MM.1S (cell line): ENCODE results near the gene ZNF507.

Experiments used
- DNase-seq: peaks from one replicate; pipeline ENCODE4 v3.0.0-alpha.2; 2015
- H2AFZ ChIP-seq: fragments of 300-600 bp; sonication (generic); 2 replicates; pipeline ENCODE4 v1.6.0; 2016; ENCODE audit warnings: antibody characterized with exemption, low read length
- H3F3A ChIP-seq: fragments of 300-600 bp; sonication (generic); 2 replicates; pipeline ENCODE4 v1.6.1; 2016; ENCODE audit warnings: mild to moderate bottlenecking, antibody characterized with exemption, low read length, moderate library complexity, mixed read lengths; ENCODE audit not compliant: insufficient read depth
- H3K27ac ChIP-seq: fragments of 300-600 bp; sonication (generic); 2 replicates; pipeline ENCODE4 v1.5.1; 2016; ENCODE audit warnings: mild to moderate bottlenecking, low read length
- H3K27me3 ChIP-seq: fragments of 300-600 bp; sonication (generic); replicated peaks from 2 replicates; pipeline ENCODE4 v1.6.0; 2016; ENCODE audit warnings: low read length; ENCODE audit not compliant: insufficient read depth
- H3K36me3 ChIP-seq: fragments of 300-600 bp; sonication (generic); replicated peaks from 2 replicates; pipeline ENCODE4 v1.6.1; 2016; ENCODE audit warnings: mild to moderate bottlenecking, low read length, mixed read lengths; ENCODE audit not compliant: insufficient read depth
- H3K4me1 ChIP-seq: fragments of 300-600 bp; sonication (generic); 2 replicates; pipeline ENCODE4 v1.6.1; 2016; ENCODE audit warnings: low read length, mixed read lengths
- H3K4me2 ChIP-seq: fragments of 300-600 bp; sonication (generic); 2 replicates; pipeline ENCODE4 v1.6.0; 2016; ENCODE audit warnings: low read depth, low read length
- H3K4me3 ChIP-seq: fragments of 300-600 bp; sonication (generic); 2 replicates; pipeline ENCODE4 v1.5.1; 2016; ENCODE audit warnings: low read length, mixed read lengths
- H3K79me2 ChIP-seq: fragments of 300-600 bp; sonication (generic); 2 replicates; pipeline ENCODE4 v1.6.1; 2016; ENCODE audit warnings: mixed run types, low read length, mixed read lengths
- H3K9ac ChIP-seq: fragments of 300-600 bp; sonication (generic); 2 replicates; pipeline ENCODE4 v1.6.1; 2016; ENCODE audit warnings: low read length, mixed read lengths
- H3K9me2 ChIP-seq: fragments of 300-600 bp; sonication (generic); replicated peaks from 2 replicates; pipeline ENCODE4 v1.6.1; 2016; ENCODE audit warnings: mild to moderate bottlenecking, low read length, mixed read lengths; ENCODE audit not compliant: insufficient read depth
- H3K9me3 ChIP-seq: fragments of 300-600 bp; sonication (generic); replicated peaks from 2 replicates; pipeline ENCODE4 v1.6.1; 2016; ENCODE audit warnings: mild to moderate bottlenecking, low read length, mixed read lengths; ENCODE audit not compliant: insufficient read depth
- H4K20me1 ChIP-seq: fragments of 300-600 bp; sonication (generic); 2 replicates; pipeline ENCODE4 v1.6.1; 2016; ENCODE audit warnings: mild to moderate bottlenecking, low read length, moderate library complexity, mixed read lengths; ENCODE audit not compliant: insufficient read depth
- EZH2 ChIP-seq: fragments of 300-600 bp; sonication (generic); optimal IDR thresholded peaks from 2 replicates; pipeline ENCODE3; 2017; ENCODE audit warnings: low read depth, mild to moderate bottlenecking, antibody characterized with exemption, low read length, mixed read lengths
- EZH2phosphoT487 ChIP-seq: fragments of 300-600 bp; sonication (generic); IDR thresholded peaks from 2 replicates; pipeline ENCODE4 v1.6.1; 2018; ENCODE audit warnings: antibody characterized with exemption, low read length
- TF ChIP-seq, protein P1 (sequence below): fragments of 300-600 bp; sonication (generic); IDR thresholded peaks from 2 replicates; pipeline ENCODE4 v1.5.1; 2016; ENCODE audit warnings: antibody characterized with exemption, low read length, mixed read lengths

The ZNF507 gene

DNA sequence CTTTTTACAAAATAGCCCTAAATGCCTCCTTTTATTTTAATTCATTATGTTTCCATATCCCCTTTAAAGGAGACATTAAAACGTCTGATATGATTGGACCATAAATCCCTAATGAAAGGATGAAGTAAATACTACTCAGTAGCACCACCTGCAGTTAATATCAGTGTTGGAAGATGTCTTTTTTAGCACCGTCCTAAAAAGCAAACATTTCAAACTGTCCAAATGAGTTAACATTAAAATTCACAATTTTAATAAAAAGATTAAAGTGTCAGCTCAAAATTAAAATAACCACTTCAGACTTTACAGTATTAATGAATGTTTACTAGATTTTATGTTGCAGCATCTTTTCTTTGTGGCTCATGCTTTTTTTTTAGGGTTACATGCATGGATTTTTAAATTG, 12.3 kb downstream of the ZNF507 start:
- H3K27ac ChIP-seq: no peak overlapping the region
- H3K4me1 ChIP-seq: no peaks in the 10 kb centered on the region
- H3K9me2 ChIP-seq: no peaks in the 10 kb centered on the region
- no peaks in the 10 kb centered on the region for H3K27me3 ChIP-seq
- H3K9ac ChIP-seq: no peak overlapping the region
- H3K9me3 ChIP-seq: no peaks in the 10 kb centered on the region
- H3K79me2 ChIP-seq: peaks cover 33% of the 10 kb centered on the region
- no peak overlapping the region for H3K4me2 ChIP-seq
- TF ChIP-seq EZH2phosphoT487: no peak
- TF ChIP-seq, protein P1, sequence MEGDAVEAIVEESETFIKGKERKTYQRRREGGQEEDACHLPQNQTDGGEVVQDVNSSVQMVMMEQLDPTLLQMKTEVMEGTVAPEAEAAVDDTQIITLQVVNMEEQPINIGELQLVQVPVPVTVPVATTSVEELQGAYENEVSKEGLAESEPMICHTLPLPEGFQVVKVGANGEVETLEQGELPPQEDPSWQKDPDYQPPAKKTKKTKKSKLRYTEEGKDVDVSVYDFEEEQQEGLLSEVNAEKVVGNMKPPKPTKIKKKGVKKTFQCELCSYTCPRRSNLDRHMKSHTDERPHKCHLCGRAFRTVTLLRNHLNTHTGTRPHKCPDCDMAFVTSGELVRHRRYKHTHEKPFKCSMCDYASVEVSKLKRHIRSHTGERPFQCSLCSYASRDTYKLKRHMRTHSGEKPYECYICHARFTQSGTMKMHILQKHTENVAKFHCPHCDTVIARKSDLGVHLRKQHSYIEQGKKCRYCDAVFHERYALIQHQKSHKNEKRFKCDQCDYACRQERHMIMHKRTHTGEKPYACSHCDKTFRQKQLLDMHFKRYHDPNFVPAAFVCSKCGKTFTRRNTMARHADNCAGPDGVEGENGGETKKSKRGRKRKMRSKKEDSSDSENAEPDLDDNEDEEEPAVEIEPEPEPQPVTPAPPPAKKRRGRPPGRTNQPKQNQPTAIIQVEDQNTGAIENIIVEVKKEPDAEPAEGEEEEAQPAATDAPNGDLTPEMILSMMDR: peak; percentile 33
- TF ChIP-seq EZH2: no peak
- H3F3A ChIP-seq: no peaks in the 10 kb centered on the region
- no peak for DNase-seq
- H4K20me1 ChIP-seq: no peaks in the 10 kb centered on the region; the same call in 1 of the 2 replicates
- peaks cover 18% of the 10 kb centered on the region; the same call in 1 of the 2 replicates for H3K36me3 ChIP-seq
- no peak overlapping the region for H2AFZ ChIP-seq
- no peak overlapping the region for H3K4me3 ChIP-seq

DNA sequence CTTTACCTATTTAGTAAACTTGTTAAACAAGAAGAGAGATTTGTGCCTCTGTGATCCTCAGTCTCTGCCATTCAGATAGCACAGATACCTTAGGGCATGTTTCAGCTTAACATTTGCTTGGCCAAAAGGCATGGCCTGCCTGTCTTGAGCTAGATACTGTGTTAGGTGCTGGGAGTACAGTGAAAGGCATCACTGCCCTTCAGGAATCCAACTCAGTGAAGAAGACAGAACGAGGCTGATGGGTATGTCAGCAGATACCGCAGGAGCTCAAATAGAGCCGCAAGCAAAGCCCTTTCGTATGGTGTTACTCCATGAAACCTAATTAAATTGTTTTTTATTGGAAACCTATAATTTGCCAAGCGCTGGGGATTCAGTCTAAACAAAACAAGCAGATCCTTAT, 12.9 kb downstream of the ZNF507 start:
- Histone ChIP-seq H3K79me2 (peaks cover 37% of the 10 kb centered on the region), H3K27ac (no peak overlapping the region), H3F3A (no peaks in the 10 kb centered on the region), H3K9me2 (no peaks in the 10 kb centered on the region), H4K20me1 (no peaks in the 10 kb centered on the region; the same call in 1 of the 2 replicates), H3K4me2 (no peak overlapping the region), H2AFZ (no peak overlapping the region), H3K4me3 (no peak overlapping the region), H3K27me3 (no peaks in the 10 kb centered on the region), H3K36me3 (peaks cover 12% of the 10 kb centered on the region; the same call in 1 of the 2 replicates), H3K9me3 (no peaks in the 10 kb centered on the region), H3K4me1 (no peaks in the 10 kb centered on the region), H3K9ac (no peak overlapping the region)
- TF ChIP-seq EZH2phosphoT487 (no peak), EZH2 (no peak)
- TF ChIP-seq, protein P1: no peak
- no peak for DNase-seq

DNA sequence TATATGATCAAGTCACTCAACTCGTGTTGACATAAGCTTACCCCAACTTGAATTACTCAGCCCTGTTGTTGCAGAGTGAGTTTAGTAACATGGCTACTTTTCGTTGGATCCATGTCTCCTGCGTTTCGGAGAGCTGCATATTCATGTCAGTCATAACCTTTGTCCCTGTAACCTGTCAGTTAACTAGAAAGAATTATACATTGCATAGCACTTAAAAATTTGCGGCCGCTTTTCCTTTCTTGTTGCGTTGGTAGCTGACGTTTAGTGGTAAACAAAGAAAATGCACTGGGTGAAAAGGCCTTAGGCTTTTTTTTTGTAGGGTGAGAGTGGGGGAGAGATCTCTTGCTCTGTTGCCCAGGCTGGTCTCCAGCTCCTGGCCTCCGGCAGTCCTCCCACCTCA, 14.2 kb downstream of the ZNF507 start:
- peaks cover 10% of the 10 kb centered on the region; the same call in 1 of the 2 replicates for H3K36me3 ChIP-seq
- no peak overlapping the region for H3K4me3 ChIP-seq
- H3K9me2 ChIP-seq: no peaks in the 10 kb centered on the region
- H3K9me3 ChIP-seq: no peaks in the 10 kb centered on the region
- peaks cover 36% of the 10 kb centered on the region for H3K79me2 ChIP-seq
- no peak overlapping the region for H3K9ac ChIP-seq
- H3K4me2 ChIP-seq: no peak overlapping the region
- no peak overlapping the region for H2AFZ ChIP-seq
- no peaks in the 10 kb centered on the region for H3F3A ChIP-seq
- H3K4me1 ChIP-seq: no peaks in the 10 kb centered on the region
- TF ChIP-seq EZH2phosphoT487 (no peak), EZH2 (no peak)
- TF ChIP-seq, protein P1: no peak
- H4K20me1 ChIP-seq: no peaks in the 10 kb centered on the region; the same call in 1 of the 2 replicates
- DNase-seq: no peak
- no peak overlapping the region for H3K27ac ChIP-seq
- H3K27me3 ChIP-seq: no peaks in the 10 kb centered on the region
